Stimulated activated naive CD4-positive, alpha-beta T cell (primary cell): ENCODE data around the gene TMEM214.

ENCODE experiments used
- DNase-seq, 6 experiments: peaks; one replicate each; lab custom pipeline; 2025; lab: John Stamatoyannopoulos, UW

Gene TMEM214, protein sequence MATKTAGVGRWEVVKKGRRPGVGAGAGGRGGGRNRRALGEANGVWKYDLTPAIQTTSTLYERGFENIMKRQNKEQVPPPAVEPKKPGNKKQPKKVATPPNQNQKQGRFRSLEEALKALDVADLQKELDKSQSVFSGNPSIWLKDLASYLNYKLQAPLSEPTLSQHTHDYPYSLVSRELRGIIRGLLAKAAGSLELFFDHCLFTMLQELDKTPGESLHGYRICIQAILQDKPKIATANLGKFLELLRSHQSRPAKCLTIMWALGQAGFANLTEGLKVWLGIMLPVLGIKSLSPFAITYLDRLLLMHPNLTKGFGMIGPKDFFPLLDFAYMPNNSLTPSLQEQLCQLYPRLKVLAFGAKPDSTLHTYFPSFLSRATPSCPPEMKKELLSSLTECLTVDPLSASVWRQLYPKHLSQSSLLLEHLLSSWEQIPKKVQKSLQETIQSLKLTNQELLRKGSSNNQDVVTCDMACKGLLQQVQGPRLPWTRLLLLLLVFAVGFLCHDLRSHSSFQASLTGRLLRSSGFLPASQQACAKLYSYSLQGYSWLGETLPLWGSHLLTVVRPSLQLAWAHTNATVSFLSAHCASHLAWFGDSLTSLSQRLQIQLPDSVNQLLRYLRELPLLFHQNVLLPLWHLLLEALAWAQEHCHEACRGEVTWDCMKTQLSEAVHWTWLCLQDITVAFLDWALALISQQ

GRCh38 chr2:27032495-27033252 is at the start of gene TMEM214:
TSS of gene TMEM214 (plus strand) at chr2:27032965. CDS start at chr2:27033016, 51 bp downstream.
- peak; percentile 24 to 72 (median 60) for DNase-seq

DNA sequence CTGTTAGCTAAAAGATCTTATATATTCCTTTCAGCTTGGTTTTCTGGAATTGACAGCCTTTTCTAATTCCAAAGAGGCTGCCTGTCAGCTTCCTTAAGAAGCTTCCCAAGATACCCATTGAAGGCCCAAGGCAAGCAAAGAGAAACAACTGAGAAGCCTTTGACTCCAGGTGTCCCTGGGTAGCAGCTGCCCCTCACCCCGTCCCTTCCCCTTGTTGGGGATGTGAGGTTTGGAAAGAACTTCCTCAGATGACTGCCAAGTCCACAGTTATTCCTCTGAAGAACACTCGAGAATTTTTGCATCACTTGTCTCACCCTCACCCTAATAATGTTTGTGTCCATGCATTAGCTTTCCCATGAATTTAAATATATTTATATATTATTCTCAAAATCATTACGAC is 49.0 kb upstream of the TMEM214 start:
- DNase-seq = no peak

DNA sequence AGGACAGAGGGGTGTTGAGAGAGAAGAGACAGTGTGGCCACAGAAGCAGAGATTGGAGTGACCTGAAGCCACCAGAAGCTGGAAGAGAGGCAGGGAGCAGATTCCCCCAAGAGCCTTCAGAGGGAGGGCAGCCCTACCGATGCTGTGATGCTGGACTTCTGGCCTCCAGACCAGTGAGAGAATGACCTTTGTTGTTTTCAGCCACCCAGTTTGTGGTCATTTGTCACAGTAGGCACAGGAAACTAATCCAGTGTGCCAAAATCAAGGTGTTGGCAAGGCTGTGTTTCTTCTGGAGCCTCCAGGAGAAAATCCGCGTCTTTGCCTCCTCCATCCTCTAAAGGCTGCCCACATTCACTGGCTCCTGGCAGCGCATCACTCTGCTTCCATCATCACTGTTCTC is 47.0 kb upstream of the TMEM214 start:
- DNase-seq = no peak

GRCh38 chr2:26986576-26986975 is 46.2 kb upstream of the TMEM214 start:
- no peak for DNase-seq

GRCh38 chr2:26988058-26988860 is 44.5 kb upstream of the TMEM214 start:
- no peak for DNase-seq

DNA sequence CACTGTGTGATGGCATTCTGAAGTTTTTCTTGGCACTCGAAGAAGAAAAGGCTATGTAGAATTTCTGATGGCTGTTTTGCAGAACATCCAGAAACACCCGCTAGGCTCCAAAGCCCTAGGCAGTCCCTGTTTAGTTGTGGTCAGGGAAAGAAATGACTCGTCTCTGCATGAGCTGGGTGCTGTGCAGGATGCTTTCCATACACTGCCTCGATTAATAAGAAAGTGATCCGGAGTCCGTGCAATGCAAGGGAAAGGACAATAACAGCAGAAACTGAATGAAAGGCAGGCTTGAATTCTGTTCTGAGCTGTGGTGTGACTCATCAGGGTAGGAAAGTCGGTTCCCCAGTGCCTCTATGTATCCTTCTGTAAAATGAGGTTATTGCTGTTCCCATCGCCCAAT is 43.6 kb upstream of the TMEM214 start:
- no peak for DNase-seq

GRCh38 chr2:26991717-26992116 is 41.0 kb upstream of the TMEM214 start:
- DNase-seq = no peak

- DNase-seq = no peak
Measured at GRCh38 chr2:26993768-26994167, 39.0 kb upstream of the TMEM214 start.

- DNase-seq = no peak
Measured at GRCh38 chr2:26994983-26995382, 37.8 kb upstream of the TMEM214 start.

GRCh38 chr2:26997394-26997793 is 35.4 kb upstream of the TMEM214 start:
- DNase-seq = no peak

DNA sequence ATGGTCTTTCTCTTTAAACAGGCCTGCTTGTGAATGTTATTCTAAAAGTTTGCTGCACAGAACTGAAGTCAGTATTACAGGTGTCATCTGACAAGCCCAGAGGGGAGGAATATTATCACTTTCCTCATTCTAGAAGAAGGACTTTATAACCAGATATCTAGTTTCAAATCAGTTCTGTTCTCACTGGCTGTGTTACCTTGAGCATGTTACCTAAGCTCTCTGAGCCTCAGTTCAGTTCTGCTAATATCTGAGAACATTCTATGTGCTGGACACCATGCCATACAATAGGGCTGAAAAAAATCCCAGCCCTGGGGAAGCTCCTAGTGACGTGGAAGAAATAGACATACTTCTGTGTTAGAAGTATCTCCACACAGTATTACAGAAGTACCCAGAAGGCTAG is 34.4 kb upstream of the TMEM214 start:
- no peak for DNase-seq

GRCh38 chr2:27000228-27000627 is 32.5 kb upstream of the TMEM214 start:
- DNase-seq = no peak

GRCh38 chr2:27000995-27001394 is 31.8 kb upstream of the TMEM214 start:
- no peak for DNase-seq

GRCh38 chr2:27001950-27002349 is 30.8 kb upstream of the TMEM214 start:
- no peak for DNase-seq

- DNase-seq = no peak
Measured at GRCh38 chr2:27003007-27003406, 29.8 kb upstream of the TMEM214 start.

- no peak for DNase-seq
Measured at GRCh38 chr2:27003857-27004256, 28.9 kb upstream of the TMEM214 start.

DNA sequence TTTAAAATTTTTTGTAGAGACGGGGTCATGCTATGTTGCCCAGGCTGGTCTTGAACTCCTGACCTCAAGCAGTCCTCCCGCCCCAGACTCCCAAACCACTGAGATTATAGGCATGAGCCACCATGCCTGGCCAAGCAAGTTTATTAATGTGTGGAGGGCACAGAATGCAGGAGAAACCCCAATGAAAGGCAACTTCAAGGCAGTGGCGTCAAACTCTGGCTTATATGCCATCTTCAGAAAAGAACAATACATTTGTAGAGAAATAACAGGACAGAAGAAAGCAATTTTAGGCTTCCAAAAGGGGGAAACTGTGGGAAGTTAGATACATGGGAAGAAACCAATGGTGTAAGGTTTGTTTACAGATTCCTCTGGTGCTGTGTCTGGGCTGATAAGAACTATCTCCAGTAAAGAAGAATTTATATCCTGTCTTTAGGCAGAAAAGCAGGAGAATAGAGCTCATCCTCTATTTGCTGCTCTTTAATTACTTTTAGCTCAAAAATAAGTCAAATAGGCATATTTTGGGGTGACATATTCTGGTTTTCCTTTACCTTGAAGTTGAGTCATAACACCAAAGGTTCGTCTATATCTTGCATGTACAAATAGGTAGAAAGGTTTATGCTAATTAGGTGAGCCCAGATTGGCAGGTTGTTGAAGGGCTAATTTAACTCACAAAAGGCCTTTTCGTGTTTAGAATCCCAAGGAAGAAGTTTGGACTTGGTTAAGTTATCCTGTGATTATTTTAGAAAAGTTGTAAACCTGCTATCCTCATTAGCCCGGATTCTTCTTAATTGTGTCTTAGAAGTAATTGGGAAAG is 26.0 kb upstream of the TMEM214 start:
- DNase-seq = no peak

GRCh38 chr2:27007416-27008374 is 25.1 kb upstream of the TMEM214 start:
- no peak for DNase-seq

- DNase-seq = no peak
Measured at GRCh38 chr2:27008678-27009077, 24.1 kb upstream of the TMEM214 start.

GRCh38 chr2:27009083-27009482 is 23.7 kb upstream of the TMEM214 start:
- no peak for DNase-seq
